GM19238 (cell line): ENCODE data around the gene SIDT2.
"Not testable (repeated sequence)": the region's sequence is repeated elsewhere in the genome, so short reads cannot be mapped to it uniquely, and the experiment has no call there.

Experiments used
- DNase-seq: peaks from one replicate; pipeline ENCODE4 v3.0.0; 2011; ENCODE audit warnings: low spot score; ENCODE audit not compliant: insufficient read length

Gene SIDT2

GRCh38 chr11:117171404-117172061 lies 7.0 kb upstream of the SIDT2 start:
- DNase-seq = no peak

DNA sequence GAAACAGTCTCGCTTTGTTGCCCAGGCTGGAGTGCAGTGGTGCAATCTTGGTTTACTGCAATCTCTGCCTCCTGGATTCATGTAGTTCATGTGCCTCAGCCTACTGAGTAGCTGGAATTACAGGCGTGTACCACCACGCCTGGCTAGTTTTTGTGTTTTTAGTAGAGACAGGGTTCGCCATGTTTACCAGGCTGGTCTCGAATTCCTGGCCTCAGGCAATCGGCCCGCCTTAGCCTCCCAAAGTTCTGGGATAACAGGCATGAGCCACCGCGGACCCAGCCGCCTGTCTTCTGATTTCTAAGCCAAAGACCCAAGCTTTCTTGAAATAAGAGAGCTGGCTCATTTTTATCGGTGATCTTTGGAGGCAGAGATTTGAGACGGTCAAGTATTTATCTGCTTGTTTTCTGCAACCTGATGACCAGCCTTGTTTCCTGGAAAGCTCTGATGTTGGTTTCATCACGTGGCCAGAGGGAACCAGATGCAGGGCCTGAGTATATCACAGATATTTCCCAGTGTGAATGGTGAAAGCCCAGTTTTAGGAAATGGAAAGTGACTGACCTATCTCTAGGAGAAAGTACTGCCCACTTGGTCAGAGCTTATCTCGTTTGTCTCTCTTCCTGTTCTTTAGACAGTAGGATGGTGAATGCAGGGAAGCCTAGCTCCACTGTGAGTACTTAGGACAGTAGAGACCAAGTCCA lies 5.7 kb upstream of the SIDT2 start:
- no peak for DNase-seq

- no peak for DNase-seq
Measured at GRCh38 chr11:117175104-117175503, 3.4 kb upstream of the SIDT2 start.

GRCh38 chr11:117175781-117176180 lies 2.8 kb upstream of the SIDT2 start:
- no peak for DNase-seq

- DNase-seq = no peak
Measured at GRCh38 chr11:117176186-117176585, 2.4 kb upstream of the SIDT2 start.

- no peak for DNase-seq
Measured at GRCh38 chr11:117177534-117178209, 871 bp upstream of the SIDT2 start.

GRCh38 chr11:117179048-117179999 lies 781 bp downstream of the SIDT2 start:
- DNase-seq = peak; percentile 40

- no peak for DNase-seq
Measured at GRCh38 chr11:117180020-117180419, 1.5 kb downstream of the SIDT2 start.

- peak; percentile 51 for DNase-seq
Measured at GRCh38 chr11:117180661-117181585, 2.4 kb downstream of the SIDT2 start.

GRCh38 chr11:117181586-117182550 lies 3.3 kb downstream of the SIDT2 start:
- no peak for DNase-seq

GRCh38 chr11:117182551-117182935 lies 4.0 kb downstream of the SIDT2 start:
- DNase-seq = no peak

GRCh38 chr11:117183178-117183577 lies 4.6 kb downstream of the SIDT2 start:
- not testable (repeated sequence) for DNase-seq

- DNase-seq = no peak
Measured at GRCh38 chr11:117183724-117184349, 5.3 kb downstream of the SIDT2 start.

DNA sequence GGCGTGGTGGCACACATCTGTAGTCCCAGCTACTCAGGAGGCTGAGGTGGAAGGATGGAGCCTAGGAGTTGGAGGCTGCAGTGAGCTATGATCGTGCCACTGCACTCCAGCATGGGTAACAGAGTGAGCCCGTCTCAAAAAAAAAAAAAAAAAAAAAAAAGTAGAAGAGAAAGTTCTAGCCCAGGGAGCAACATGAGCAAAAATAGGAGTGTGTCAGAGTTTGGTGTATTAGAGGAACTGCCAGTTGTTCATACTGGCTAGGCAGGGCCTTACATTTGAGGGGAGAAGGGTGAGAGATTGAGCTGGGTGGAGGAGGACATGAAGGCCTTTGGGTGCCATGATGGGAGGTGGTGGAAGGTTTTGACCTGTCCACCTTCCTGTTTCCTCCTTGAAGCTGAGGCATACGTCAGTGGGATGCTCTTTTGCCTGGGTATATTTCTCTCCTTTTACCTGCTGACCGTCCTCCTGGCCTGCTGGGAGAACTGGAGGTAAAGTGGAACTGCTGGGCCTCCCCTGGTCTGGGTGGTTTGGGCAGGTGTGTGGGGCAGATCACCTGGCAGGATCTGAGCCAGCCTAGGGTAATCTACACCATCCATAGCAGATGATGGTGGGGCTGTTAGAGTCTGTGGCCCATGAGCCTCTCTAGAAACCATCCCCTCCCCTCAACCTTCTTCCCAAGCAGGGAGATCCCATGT lies 7.3 kb downstream of the SIDT2 start:
- DNase-seq = no peak

GRCh38 chr11:117186431-117186761 lies 7.9 kb downstream of the SIDT2 start:
- DNase-seq = no peak

GRCh38 chr11:117187007-117187406 lies 8.5 kb downstream of the SIDT2 start:
- DNase-seq = no peak

GRCh38 chr11:117187428-117187798 lies 8.9 kb downstream of the SIDT2 start:
- DNase-seq = no peak

GRCh38 chr11:117187799-117188481 lies 9.4 kb downstream of the SIDT2 start:
- DNase-seq = no peak
